ENCODE measurements around the gene PDE4C. TPM values are rescaled to one million over a fixed set of nuclear protein-coding genes. Genes with fewer than 3 reads are reported as not detected.

PDE4C gene
- total and polyA plus RNA-seq, 10 of the 15 experiments (the other 5 are each of a cell fraction or from before 2014, with no cell fraction given), result 0.08 to 0.73 (median 0.34) TPM

GRCh38 chr19:18204394-18205199 lies 21.6 kb downstream of the PDE4C start (continued):
- TF ChIP-seq REST (IDR thresholded peaks at IDR 0.05; ENCODE audit: low read depth, low read length) (no peak), ATF7 (IDR thresholded peaks at IDR 0.05; ENCODE audit: low read depth) (peak; percentile 96), NR2C1 (IDR thresholded peaks at IDR 0.05) (peak; percentile 53; the same call in 1 of the 2 replicates), TAF1 (IDR thresholded peaks at IDR 0.05; ENCODE audit: borderline replicate concordance, low read depth, low read length) (0 out of 2 replicates have a peak, but pooled peaks have one; percentile 25), CHD1 (IDR thresholded peaks at IDR 0.05; ENCODE audit: low read depth, low read length) (peak; percentile 92; the same call in 1 of the 2 replicates), KLF5 (IDR thresholded peaks at IDR 0.05; ENCODE audit: partially characterized antibody) (peak; percentile 95)

GRCh38 chr19:18203863-18204393 lies 22.3 kb downstream of the PDE4C start, which contains the start of gene RAB3A:
Gene RAB3A (minus strand): TSS chr19:18204042. CDS start chr19:18202740, 1,302 bp downstream.
- ATAC-seq (peak; percentile 97), FAIRE-seq (peak; percentile 97), DNase-seq (ENCODE audit: low read depth, low spot score) (peak; percentile 99)
- under 1% methylated on average over 50 of the region's 50 CpGs for WGBS (ENCODE audit: insufficient coverage, insufficient replicate concordance, low lambda C conversion rate, missing lambda C conversion rate)
- ChIA-PET CTCF (interaction anchor here (0.8 to 11.7 kb wide), 10 partner anchors 11 to 207 kb away, joined by 3 to 213 read pairs (median 10); partner anchors contain the start of gene MPV17L2), RAD21 (ENCODE audit: unreplicated experiment) (interaction anchor here (0.8 to 8.1 kb wide), 17 partner anchors 12 to 216 kb away, joined by 3 to 175 read pairs (median 5); partner anchors contain the start of genes JUND, MPV17L2, PIK3R2 and SSBP4), POLR2A (interaction anchor here (1.0 to 3.4 kb wide), 13 partner anchors 9 to 118 kb away, joined by 3 to 29 read pairs (median 7); partner anchors contain the start of genes JUND, LSM4 and MPV17L2), SMC1A (ENCODE audit: uncharacterized antibody, unreplicated experiment) (interaction anchor here (0.9 to 9.5 kb wide), 14 partner anchors 10 to 207 kb away, joined by 3 to 121 read pairs (median 4); partner anchors contain the start of gene MPV17L2)
- peak within 1 kb of the TSS; percentile 84 for H2AFZ ChIP-seq (ENCODE audit: control insufficient read depth, low read depth, low read length)
- in situ Hi-C loops (cut with MboI), result no loop called here
- peak within 1 kb of the TSS; percentile 84 for H3K9ac ChIP-seq (ENCODE audit: control insufficient read depth, insufficient read depth, low read length)
- H3K9me3 ChIP-seq (replicated peaks; ENCODE audit: control insufficient read depth, insufficient read depth, low read length), result no peaks in the 10 kb centered on the region
- H3K27me3 ChIP-seq (replicated peaks in 1 of 2; ENCODE audit: control insufficient read depth in 2 of 2, insufficient read depth in 2 of 2, low read length in 1 of 2), result no peaks in the 10 kb centered on the region
- BruUV-seq (replicated peaks), result no TSS peak
- peaks cover 6% of the 10 kb centered on the region for H3K4me1 ChIP-seq (ENCODE audit: control insufficient read depth, insufficient read depth, low read length)
- peak within 1 kb of the TSS; percentile 62 for H3K4me2 ChIP-seq (ENCODE audit: control insufficient read depth, insufficient read depth)
- peak within 1 kb of the TSS; percentile 68 for H3K27ac ChIP-seq (ENCODE audit: control insufficient read depth, insufficient read depth)
- H3K36me3 ChIP-seq (ENCODE audit: control insufficient read depth in 2 of 2, insufficient read depth in 2 of 2, low read length in 1 of 2), result peaks cover 0 to 5% of the 10 kb centered on the region in 2 experiments; a peak in 2 of 4 replicates
- intact Hi-C loops (cut with micrococcal nuclease; ENCODE audit: unreplicated experiment), result loop anchor here (10.0 kb wide), 1 partner anchor 211 kb away; the partner anchor contains the start of gene SSBP4
- no peaks in the 10 kb centered on the region for H4K20me1 ChIP-seq (ENCODE audit: control insufficient read depth, insufficient read depth)
- peak within 1 kb of the TSS; percentile 86 for H3K4me3 ChIP-seq
- H3K79me2 ChIP-seq (ENCODE audit: control insufficient read depth, insufficient read depth, low read length), result peaks cover 9% of the 10 kb centered on the region
- TF ChIP-seq ELK1 (IDR thresholded peaks at IDR 0.05; ENCODE audit: low read depth, low read length) (no peak), ZSCAN29 (IDR thresholded peaks at IDR 0.05) (no peak), LARP7 (IDR thresholded peaks at IDR 0.05) (no peak), IRF4 (IDR thresholded peaks at IDR 0.05; ENCODE audit: low read depth, low read length) (no peak), BACH1 (IDR thresholded peaks at IDR 0.05; ENCODE audit: borderline replicate concordance) (no peak; the same call in 1 of the 2 replicates), NR2C2 (IDR thresholded peaks at IDR 0.05; ENCODE audit: borderline replicate concordance, control insufficient read depth, insufficient read length, low read depth) (no peak), NRF1 (conservative IDR thresholded peaks at IDR 0.05; ENCODE audit: low read depth, low read length) (peak; percentile 42), SMAD5 (IDR thresholded peaks at IDR 0.05; ENCODE audit: low read depth) (no peak), TCF7 (IDR thresholded peaks at IDR 0.05; ENCODE audit: borderline replicate concordance) (no peak)
